HG02870 (cell line): ENCODE results near the gene MAPK1.
"Not testable (repeated sequence)": the region's sequence is repeated elsewhere in the genome, so short reads cannot be mapped to it uniquely, and the experiment has no call there.

Experiments used
- ATAC-seq: cut with Tn5 transposase; IDR thresholded peaks from one replicate; pipeline ENCODE4 v1.9.1; 2021; ENCODE audit warnings: mild to moderate bottlenecking, moderate library complexity; ENCODE audit not compliant: unreplicated experiment

MAPK1 gene

DNA sequence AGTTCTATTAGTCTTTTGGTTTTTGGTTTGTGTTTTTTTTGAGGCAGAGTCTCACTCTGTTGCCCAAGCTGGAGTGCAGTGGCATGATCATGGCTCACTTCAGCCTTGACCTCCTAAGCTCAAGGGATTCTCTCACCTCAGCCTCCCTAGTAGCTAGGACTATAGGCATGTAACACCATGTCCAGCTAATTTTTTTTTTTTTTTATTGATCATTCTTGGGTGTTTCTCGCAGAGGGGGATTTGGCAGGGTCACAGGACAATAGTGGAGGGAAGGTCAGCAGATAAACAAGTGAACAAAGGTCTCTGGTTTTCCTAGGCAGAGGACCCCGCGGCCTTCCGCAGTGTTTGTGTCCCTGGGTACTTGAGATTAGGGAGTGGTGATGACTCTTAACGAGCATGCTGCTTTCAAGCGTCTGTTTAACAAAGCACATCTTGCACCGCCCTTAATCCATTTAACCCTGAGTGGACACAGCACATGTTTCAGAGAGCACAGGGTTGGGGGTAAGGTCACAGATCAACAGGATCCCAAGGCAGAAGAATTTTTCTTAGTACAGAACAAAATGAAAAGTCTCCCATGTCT is 15.4 kb upstream of the MAPK1 start:
- not testable (repeated sequence) for ATAC-seq

DNA sequence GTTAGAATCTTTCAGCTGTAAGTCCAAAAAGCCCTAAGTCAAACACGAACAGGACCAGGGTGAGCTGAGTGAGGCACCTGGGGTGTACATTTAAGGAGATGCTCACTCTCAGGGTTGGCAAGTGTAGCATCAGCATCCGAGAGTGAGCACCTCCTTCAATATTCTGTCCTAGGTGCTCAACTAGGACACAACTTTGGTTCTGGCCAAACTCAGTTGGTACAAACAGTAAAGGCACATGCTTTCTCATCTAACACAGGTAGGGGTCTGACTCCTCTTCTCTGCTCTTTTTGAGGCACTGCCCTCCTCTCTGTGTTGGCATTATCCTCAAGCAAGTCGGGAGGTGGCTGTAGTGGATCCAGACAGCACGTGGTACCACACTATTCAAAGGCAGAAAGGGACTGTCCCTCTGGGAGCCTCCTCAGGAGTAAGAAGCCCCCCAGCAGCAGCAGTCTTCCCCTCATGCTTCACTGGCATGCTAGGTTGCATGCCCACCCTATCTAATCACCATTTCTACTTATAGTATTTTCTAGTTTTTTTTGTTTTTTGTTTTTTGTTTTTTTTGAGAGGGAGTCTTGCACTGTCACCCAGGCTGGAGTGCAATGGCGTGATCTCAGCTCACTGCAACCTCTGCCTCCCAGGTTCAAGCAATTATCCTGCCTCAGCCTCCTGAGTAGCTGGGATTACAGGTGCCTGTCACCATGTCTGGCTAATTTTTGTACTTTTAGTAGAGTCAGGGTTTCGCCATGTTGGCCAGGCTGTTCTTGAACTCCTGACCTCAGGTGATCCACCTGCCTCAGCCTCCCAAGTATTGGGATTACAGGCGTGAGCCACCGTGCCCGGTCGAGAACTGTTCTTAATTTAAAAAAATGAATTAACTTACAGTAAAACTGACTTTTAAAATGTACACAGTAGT is 14.7 kb upstream of the MAPK1 start:
- ATAC-seq: no peak

DNA sequence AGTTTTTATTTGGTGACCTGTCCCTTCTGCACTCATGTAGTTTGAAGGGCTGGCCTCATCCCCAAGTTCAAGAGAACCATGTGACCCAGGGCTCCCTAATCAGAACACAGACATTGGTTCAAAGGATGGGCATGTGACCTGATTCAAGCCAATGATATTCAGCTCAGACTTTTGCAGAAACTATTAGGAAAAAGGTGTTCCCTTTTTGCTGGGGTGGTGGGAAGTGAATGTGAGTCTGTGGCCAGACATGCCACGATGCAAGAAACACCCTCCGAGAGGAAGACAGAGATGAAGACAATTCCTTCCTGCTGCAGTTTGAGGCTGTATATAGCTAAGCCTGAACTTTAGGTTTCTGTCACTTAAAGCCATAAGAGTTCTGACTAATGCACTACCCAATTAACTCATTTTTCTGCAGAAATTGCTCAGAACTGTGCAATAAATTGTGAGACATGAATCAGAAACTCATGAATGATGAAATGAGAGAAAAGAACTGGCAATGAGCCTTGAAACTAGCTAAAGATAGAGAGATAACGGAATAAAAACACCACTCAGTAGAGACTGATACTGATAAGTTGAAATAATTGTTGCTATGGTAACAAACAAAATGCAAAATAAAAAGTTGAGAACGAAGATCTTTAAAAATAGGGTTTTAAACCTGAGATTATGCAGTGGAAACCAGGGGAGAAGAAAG is 9.2 kb upstream of the MAPK1 start:
- ATAC-seq: no peak

DNA sequence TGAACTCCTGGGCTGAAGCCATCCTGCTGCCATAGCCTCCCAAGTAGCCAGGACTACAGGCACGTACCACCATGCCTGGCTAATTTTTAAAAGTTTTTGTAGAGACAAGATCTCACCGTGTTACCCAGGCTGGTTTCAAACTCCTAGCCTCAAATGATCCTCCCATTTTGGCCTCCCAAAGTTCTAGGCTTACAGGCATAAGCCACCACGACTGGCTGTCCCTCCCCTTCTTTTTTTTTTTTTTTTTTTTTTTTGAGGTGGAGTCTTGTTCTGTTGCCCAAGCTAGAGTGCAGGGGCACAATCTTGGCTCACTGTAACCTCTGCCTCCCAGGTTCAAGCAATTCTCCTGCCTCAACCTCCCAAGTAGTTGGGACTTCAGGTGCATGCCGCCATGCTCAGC is 7.5 kb upstream of the MAPK1 start:
- not testable (repeated sequence) for ATAC-seq

DNA sequence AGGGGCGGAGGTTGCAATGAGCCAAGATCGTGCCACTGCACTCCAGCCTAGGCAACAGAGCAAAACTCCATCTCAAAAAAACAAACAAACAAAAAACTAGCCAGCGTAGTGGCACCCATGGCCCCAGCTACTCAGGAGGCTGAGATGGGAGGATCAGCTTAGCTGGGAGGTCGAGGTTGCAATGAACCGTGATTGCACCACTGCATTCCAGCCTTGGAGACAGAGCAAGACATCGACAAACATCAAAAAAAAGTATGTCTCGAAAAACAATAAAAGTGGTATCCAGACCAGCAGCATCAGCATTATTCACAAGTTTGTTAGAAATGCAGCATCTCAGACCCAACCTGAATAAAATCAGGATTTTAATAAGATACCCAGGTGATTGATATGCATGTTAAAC is 6.2 kb upstream of the MAPK1 start:
- ATAC-seq: no peak

DNA sequence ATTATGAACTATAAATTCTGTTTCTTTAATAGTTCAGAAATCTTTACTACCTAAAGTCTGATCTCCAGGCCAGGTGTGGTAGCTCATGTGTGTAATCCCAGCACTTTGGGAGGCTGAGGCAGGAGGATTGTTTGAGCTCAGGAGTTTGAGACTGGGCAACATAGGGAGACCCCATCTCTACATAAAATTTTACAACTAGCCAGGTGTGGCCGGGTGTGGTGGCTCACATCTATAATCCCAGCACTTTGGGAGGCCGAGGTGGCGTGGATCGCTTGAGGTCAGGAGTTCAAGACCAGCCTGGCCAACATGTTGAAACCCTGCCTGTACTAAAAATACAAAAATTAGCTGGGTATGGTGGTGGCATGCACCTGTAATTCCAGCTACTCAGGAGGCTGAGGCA is 5.3 kb upstream of the MAPK1 start:
- ATAC-seq: not testable (repeated sequence)

DNA sequence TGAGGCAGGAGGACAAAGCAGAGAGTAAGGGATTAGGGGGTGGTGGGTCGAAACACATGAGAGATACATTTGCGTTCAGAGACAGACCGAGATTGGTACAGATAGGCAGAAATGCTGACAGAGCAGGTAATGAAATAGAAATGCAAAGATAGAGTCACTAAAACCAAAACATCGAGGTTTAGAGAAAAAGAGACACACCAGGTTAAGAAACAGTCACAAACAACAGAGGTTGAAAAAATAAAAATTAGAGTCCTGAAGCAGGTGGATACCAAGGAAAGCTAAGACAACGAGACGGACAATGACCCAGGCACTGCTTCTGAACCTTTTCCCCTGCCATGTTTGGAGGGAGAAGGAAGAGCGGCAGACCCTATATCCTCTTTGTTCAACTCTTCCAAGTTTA is 1.2 kb upstream of the MAPK1 start:
- ATAC-seq: no peak

DNA sequence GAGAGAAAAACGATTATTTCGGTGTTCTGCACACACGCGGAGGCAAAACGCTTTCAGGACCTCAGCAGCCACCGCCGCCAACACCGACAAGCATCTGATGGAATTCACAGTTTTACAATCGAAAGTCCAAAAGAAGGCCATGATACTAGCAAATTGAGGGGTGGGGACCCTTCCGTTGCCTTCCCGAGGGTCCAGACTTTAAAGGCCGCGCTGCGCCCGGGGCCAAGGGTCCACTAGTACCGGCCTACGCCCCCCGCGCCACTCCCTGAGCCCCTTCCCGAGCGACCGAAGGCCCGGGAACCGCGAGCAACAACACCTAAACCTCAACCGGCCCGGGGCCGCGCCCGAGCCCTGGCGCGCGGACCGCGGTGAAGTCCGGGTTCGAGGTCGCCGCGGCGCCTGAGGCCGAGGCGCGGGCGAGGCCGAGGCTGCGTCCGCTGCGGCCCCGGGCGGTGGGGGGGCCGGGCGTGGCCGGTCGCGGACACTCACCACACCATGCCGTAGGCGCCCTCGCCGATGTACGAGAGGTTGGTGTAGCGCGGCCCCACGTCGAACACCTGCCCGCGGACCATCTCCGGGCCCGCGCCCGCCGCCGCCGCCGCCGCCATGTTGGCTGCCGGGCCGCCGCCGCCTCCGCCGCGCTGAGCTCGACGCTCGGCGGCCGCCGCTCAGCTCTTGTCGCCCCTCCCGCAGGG is 465 bp downstream of the MAPK1 start:
- no peak for ATAC-seq

DNA sequence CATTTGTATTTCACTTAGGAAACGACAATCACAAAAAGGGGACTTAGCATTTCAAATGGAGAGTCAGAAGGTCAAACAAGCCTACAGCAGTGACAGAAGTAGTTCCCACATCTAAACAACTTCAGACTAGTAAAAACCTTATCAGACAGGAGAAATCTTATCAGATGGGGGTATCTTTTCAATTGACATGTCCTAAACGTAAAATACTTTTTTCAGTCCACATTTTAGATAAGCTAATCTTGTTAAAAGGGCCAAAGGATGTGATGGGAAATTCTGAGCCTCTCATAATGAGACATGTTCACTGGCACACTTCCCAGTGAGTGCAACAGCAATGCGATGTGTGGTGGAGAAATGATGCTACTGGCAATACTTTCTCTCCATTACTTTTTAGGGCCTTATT is 2.4 kb downstream of the MAPK1 start:
- ATAC-seq: no peak

DNA sequence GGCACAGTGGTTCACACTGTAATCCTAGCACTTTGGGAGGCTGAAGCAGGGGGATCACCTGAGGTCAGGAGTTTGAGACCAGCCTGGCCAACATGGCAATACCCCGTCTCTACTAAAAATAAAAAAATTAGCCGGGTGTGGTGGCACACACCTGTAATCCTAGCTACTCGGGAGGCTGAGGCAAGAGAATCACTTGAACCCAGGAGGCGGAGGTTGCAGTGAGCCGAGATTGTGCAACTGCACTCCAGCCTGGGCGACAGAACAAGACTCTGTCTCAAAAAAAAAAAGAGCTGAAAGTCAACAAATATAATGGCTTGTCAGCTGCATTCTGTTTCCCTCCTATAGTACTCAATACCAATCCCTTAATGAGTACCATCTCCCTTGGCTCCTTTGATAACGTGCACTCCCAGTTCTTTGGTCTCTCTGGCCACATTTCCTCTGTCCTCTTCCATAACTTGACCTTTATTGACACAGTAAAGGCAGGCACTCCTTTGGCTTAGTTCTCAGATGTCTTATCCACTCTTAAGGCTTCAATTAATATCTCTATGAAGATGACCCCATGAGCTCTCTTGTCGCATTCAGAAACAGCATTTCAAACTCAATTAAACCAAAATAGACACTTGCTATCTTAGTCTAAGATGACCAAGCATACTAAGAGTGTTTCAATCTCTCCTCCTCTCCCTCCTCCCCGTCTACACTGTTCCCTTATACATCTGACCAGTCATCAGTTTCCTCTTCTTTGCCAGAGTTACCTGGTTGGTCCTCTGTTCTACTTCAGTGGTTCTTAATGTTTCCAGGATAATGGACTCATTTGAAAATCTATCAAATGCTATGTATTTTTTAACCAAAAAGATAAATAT is 4.8 kb downstream of the MAPK1 start:
- no peak for ATAC-seq

DNA sequence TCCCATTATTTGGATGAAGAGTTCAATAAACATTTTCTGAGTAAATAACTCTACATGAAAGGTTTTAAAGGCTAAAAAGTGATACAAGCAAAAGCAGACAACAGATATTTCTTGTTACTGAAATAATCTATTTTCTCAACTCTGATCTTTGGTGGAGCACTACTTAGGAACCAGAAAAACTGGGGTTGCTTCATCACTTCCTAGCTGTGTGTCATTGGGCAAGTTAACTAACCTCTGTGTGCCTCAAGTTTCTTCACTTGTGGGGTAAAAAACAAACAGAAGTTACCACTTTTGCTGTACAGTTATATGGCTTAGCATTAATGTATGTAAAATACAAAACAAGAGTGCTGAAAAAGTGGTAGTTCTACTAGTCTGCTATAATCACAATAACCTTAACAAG is 5.6 kb downstream of the MAPK1 start:
- ATAC-seq: no peak

DNA sequence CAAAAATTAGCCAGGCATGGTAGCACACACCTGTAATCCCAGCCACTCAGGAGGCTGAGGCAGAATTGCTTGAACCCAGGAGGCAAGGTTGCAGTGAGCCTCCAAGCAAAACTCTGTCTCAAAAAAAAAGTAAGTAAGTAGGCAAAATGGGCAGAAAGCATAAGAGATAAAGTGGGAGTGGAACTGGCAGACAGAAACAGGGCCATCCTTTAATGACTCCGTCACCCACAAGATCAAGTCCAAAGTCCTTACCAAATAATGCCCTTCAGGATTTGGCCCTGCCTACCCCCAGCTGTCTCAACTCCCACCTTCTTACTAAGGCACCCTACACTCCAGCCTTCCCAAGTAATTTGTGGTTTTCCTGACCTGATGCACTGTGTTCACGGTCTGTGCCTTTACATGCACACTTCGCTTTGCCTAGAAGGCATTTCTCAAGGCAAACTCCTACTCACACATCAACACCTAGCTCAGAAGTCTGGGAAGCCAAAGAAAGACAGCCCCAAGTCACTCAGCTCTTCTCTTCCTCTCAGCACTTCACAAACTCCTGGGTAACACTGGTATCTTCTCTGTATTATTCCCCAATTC is 6.1 kb downstream of the MAPK1 start:
- no peak for ATAC-seq

DNA sequence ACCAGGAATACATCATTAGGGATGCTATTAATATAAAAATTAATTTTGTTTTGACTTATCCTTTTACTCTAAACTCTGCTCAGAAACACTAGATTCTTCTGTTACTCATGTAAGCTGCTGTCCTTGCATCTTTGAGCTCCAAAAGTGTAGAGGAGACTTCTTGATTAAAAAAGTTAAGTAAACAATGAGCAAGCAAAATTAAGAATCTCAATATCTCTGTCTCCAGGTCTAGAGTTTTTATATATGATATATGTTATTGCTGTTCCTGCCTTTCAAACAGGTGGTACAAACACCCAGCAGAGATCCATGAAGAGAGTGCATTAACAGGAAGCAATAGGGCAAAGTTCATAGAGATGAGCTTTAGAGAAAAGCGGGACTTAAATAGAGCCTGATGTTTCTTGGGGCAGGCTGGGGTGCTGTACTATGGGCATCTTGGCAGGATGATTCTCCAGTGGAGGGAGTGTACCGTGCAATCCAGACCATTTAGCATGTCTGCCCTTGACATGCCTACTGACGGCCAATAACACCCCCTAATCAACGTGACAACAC is 6.9 kb downstream of the MAPK1 start:
- ATAC-seq: no peak

DNA sequence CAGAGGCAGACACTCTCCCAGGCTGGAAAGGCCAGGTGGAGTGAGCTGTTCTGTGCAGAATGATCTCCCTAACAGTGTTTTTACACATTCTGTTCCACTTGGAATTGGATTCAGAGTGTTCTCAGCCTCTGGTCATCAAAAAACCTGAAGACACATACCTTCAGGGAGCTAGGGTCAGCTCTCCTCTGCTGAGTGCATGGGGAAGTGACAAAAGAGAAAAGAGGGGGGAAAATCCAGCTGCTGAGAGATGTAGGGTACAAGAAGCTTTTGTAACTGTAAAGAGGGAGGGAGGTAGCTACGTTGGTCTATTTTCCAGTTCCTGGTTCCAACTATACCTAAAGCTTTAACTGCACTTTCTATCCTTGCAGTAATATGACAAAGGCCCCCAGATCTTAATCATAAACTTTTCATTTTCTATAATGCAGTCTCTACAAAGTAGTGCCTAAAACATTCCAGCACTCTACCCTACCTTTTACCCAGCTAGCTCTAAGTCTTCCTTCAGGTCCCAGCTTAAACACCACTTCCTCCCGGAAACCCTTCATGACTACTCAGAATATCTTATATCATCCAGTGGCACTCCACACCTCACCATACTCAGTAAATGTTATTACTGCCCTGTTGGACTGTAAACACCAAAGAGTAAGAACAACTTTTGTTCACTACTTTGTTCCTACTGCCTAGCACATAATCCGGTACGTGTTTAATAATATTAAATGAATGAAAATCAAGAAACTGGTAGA is 9.2 kb downstream of the MAPK1 start:
- ATAC-seq: no peak

DNA sequence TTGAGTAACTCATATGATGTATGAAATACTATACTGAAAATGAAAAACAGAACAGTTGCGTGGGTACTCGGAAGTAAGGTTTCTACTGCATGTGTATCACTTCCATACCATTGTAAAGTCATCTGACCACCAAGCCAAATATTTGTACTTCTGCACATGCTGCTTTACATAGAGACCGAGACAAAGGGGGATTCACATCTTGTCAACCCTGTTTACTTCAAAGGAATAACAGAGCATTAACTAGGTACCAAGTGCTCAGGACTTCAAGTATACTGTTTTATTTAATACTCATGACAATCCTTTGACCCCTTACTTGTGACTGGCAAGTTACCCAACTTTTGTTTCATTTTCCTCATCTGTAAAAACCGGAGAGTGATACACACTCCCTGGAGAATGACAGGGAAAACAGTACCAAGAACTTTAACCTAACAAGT is 9.9 kb downstream of the MAPK1 start:
- peak; percentile 69 for ATAC-seq

DNA sequence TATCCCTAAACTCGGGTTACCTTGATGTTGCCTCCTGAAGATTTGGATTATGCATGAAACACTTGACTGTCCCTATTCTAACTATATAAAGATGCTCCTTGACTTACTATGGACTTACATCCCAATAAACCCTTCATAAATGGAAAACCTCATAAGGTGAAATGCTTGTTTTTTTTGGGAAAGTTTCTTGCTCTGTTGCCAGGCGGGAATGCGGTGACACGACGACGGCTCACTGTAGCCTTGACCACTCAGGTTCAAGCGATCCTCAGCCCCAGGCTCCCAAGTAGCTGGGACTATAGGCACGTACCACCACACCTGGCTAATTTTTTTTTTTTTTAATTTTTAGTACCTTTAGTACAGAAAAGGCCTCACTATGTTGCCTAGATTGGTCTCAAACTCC is 10.6 kb downstream of the MAPK1 start:
- no peak for ATAC-seq

DNA sequence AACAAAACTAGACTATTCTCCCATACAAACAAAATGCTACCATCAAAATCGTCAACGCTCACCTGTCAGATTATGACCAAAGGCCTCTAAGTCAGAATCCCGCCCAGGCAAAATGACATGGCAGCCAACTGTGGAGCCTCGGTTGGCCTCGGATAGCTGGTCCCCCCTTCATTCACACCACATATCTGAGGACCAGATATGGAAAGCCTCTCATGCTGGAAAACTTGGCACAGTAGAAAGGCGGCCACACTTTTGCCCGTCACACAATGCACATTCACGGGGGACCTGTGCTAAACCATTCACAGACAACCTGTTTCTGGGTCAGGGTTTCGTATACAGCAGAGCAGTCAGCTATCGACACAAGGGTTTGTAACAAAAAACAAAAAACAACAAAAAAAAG is 11.2 kb downstream of the MAPK1 start:
- no peak for ATAC-seq

DNA sequence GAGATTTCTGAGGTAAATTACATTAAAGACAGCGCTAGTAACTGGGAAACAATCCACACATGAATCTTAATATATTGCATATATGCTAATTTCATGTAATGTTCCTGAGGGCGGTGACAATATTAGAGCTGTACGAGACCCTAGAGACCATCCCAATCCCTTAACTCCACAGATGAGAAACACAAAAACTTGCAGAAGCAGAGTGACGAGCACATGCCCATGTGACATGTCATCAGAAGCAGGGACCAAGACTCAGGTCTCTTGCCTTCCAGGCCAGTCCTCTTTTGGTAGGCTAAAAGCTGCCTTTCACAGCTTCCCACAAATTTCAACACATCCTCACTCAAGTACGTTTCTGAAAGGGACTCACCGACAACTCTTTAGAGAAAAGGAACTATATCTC is 11.8 kb downstream of the MAPK1 start:
- ATAC-seq: no peak

DNA sequence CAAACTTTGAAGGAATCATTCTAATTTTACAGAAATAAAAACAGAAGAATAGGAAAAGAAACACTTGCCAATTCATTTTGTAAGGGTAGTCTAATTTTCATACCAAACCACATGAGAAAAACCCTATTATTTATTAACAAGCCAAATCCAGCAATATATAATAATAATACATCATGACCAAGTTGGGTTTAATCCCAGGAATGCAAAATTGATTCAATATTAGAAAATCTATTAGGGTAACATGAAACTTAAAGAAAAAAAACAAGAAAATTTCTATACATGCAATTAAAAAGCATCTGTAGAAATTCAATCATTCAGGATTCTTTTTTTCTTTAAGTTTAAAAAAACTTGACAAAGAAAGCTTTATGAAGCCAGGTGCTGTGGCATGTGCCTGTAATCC is 16.8 kb downstream of the MAPK1 start:
- ATAC-seq: no peak
